GM21447 (cell line): Measurements from ENCODE around the gene TMEM45A.
"Not testable (repeated sequence)": the region's sequence is repeated elsewhere in the genome, so short reads cannot be mapped to it uniquely, and the experiment has no call there.

Source experiments
- ATAC-seq: cut with Tn5 transposase; IDR thresholded peaks from one replicate; pipeline ENCODE4 v1.9.1; 2021; ENCODE audit not compliant: unreplicated experiment

Gene TMEM45A

DNA sequence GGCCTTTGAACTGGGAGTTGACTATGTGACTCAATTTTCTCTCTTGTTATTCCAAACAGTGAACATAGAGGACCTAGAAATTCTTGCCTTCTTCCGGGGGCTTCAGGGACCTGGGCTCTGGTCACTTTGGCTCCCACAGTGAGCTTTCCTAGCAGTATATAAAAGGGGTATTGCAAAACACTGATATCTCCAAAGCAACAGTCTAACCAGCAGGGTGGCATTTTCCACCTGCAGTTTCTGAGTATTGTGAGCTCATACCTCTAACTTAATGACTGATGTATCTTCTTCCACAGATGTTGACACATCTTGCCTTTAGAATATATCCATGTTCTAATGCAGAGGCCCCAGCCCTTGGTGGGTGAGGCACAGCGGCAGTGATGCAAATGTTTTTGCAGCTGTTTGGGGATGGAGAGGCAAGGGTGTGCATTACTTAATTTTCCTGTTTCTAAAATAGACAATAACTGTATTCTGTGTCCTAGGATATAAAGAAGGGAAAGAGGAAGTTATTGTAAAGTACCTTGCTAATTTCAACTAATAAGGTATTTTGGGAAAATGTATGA, 71.3 kb downstream of the TMEM45A start:
- ATAC-seq: no peak

DNA sequence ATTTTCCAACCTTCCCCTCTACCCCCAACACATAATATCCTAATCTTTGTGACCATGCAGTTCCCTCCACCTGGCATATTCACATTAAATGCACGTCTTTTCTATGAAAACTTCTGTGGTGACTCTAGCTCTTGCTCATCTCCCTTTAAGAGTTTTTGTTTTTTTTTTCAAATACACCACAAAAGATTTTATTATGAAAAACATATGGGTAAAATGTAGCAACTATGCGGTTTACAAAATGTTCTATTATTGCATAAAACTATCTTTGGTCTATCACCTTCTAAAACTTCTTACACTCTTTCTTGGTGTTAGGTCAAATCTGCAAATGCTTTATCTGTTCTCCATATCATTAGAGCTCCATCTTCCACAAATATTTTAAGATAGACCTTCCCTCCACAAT, 78.4 kb downstream of the TMEM45A start:
- no peak for ATAC-seq

DNA sequence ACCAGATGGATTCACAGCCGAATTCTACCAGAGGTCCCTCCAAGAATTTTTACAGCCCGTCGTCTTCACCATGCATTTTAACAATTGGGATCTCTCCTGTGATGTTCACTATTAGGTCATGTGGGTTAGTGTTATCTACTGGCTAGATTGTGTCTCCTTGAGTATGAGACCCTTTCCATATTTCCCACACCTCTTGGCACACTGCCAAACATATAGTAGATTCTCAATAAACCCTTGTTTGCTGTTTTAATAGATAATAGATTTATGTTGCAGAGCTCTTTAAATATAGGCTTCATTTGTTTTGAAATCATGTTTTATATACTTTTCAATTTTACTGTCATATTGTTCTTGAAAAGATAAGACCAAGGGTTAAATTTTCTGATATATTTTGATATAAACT, 82.1 kb downstream of the TMEM45A start:
- no peak for ATAC-seq

GRCh38 chr3:100575704-100576103, 83.3 kb downstream of the TMEM45A start:
- no peak for ATAC-seq

GRCh38 chr3:100577382-100578008, 85.1 kb downstream of the TMEM45A start:
- ATAC-seq: no peak

GRCh38 chr3:100578646-100579045, 86.2 kb downstream of the TMEM45A start:
- no peak for ATAC-seq

- no peak for ATAC-seq
Observed at GRCh38 chr3:100580147-100580546, 87.7 kb downstream of the TMEM45A start.

GRCh38 chr3:100581650-100582049, 89.2 kb downstream of the TMEM45A start:
- no peak for ATAC-seq

DNA sequence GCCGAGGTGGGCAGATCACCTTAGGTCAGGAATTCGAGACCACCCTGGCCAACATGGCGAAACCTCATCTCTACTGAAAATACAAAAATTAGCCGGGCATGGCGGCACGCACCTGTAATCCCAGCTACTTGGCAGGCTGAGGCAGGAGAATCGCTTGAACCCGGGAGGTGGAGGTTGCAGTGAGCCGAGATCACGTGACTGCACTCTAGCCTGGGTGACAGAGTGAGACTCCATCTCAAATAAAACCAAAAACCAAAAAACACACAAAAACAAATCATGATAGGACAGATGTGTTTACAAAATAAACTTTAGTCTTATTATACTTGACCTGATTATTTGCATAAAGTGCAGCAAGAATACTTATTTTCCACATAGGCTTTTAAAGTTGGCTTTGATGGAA, 89.7 kb downstream of the TMEM45A start:
- not testable (repeated sequence) for ATAC-seq

GRCh38 chr3:100584101-100584660, 91.8 kb downstream of the TMEM45A start:
- no peak for ATAC-seq

GRCh38 chr3:100586832-100587231, 94.4 kb downstream of the TMEM45A start:
- no peak for ATAC-seq

DNA sequence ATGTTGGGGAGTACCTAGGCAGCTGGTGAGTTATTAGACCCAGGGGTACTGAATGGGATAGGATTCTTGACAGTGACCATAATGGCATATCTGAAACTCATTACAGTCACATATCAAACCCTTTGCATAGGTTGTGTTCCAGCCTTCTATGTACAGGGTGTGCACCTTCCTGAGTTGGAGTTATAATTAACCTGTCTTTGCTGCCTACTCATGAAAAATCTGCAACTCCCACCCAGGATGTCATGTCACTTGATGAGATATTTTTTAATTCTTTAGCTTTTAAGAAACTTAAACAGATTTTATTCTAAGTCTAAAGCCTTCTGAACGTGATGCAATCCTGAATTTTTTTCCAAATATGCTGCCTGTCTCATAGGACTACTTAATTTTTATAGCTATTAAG, 95.8 kb downstream of the TMEM45A start:
- no peak for ATAC-seq

- peak; percentile 88 for ATAC-seq
Observed at GRCh38 chr3:100590114-100590839, 97.9 kb downstream of the TMEM45A start.

DNA sequence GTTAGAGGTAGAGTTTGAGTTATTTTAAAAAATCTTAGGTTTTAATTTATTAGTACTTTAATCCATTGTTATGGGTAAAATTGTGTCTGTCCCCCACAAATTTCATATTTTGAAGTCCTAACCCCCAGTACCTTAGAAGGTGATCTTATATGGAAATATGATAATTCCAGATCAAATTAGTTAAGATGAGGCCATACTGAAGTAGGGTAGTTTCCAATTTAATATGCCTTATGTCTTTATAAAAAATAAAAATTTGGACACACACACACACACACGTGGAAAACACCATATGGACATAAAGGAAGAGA, 98.4 kb downstream of the TMEM45A start:
- no peak for ATAC-seq

DNA sequence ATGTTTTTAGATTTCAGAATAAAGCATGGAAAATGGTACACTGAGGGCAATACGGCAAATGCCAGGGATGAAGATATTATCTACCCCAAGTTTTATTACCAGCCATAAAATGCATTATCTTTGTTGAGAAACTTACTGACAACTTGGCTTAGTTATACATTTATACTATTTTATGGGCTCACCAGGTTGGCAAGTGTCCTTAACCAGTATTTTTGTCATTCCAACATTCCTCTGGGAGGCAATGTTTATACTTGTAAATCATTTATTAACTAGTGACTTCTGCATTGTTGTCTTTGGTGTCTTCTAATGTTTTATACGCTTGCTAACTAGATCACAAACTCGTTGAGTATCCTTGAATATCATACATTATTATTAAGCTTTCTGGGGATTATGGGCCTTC, 99.0 kb downstream of the TMEM45A start:
- ATAC-seq: no peak

GRCh38 chr3:100600181-100601042, 108.0 kb downstream of the TMEM45A start:
- no peak for ATAC-seq

DNA sequence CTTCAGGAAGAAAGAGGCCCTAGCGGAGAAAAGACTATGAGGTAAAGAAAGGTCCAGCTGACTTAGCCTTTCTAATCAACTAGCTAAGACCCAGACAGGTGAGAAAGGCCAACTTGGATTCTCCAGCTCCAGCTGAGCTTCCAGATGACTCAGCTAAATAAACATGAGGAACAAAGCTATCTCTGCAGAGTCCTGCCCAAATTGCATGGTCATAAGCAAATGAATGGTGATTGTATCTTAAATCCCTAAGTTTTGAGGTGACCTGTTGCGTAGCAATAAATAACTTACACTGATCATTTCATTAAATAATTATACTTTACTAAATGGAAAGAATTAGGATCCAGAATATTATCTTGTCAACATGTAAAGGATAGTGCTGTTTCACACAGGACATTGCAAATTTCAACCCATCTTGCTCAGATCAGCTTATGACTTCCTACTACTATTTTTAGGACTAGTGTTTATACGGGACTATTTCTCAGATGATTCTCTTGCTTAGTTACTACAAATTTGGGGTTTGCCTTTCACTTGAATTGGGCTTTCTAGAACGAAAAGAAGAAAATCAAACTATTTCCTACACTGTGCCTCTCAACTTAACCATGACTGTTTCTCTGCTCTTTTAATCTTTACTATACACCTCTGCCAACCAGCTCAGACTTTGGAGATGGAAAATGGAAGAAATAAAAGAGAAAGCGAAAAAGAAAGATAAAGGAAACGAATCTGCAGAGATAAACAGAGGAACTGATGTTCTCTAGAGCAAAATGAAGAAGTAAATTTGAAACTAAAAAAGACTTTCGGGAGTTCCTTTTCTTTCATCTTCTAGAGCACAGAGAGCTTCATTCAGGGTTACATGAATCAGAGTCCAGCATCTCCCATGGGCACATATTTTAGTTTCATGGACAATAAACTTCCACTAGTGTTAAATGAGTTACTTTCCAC, 110.4 kb downstream of the TMEM45A start:
- peak; percentile 36 for ATAC-seq

DNA sequence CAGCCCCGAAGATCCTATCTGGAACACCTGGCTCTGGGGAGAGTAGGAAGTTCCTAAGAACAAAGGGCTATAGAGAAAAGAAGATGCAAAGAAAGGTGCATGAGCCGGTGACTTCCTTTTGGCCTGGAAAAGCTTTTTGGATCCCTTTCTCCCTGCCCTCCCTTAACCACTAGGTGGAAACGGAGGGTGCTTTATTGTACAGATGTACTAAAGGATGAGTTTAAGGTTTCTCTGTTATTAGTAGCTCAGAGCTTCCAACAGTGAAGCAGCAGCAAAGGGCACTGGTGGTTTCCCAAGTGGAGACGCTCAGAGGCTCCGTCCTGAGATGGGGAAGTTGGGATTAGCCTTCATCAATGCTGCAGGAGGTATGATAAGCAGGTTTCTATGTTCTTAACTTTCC, 111.0 kb downstream of the TMEM45A start:
- ATAC-seq: peak; percentile 29

- no peak for ATAC-seq
Observed at GRCh38 chr3:100605358-100605757, 112.9 kb downstream of the TMEM45A start.

- ATAC-seq: peak; percentile 81
Observed at GRCh38 chr3:100606894-100607512, 114.6 kb downstream of the TMEM45A start.
